DOHH2 (cell line): Measurements from ENCODE around the gene NPM3.

Experiments
- EZH2phosphoT487 ChIP-seq: fragments of 200-600 bp; sonication (generic); IDR thresholded peaks from 2 replicates; pipeline ENCODE4 v1.6.1; 2017; ENCODE audit warnings: borderline replicate concordance, mild to moderate bottlenecking, antibody characterized with exemption, low read length, moderate library complexity, mixed read lengths
- TF ChIP-seq, protein P1 (sequence below): fragments of 200-600 bp; sonication (generic); IDR thresholded peaks from one replicate; pipeline ENCODE4 v1.5.1; 2014; ENCODE audit warnings: antibody characterized with exemption, mild to moderate bottlenecking, low read depth, low read length; ENCODE audit not compliant: poor library complexity, severe bottlenecking

DNA sequence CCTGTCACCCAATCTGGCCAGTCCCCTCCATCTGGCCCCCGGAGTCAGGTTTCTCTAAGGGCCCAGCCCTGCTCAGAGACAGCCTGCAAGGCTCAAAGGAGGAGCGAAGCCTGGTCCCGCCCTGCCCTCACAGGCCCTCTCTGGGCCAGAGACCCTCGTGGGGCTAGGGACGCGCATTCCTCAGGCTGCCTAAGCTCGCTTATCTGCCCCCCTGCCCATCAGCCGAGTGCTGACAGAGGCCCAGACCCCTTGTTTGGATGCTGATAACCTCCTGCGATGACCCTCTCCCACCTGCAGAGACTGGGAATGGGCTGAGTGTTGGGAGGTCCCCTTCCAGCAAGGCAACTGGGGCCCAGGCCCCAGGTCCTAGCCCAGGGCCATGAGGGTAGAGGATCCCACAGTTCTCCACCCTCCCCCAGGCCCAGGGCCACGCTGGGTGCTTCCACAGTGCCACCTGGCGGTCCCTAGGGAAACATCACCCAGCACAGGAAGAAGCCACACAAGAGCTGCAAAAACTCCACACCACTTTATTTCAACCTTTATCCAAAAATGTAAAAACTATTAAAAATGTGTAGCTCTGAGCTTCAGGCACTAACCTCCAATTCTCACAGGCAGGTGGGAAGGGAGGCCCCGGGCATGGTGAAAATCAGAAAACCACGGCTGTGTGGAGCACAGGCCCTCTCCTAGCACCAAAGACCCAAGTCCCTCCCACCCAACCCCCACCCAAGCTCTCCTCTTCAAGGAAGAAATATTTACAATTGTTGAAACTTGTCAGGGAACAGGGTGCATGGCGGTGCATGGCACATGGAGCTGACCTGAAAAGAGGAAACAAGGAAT lies 2.2 kb downstream of the NPM3 start:
- TF ChIP-seq, protein P1, sequence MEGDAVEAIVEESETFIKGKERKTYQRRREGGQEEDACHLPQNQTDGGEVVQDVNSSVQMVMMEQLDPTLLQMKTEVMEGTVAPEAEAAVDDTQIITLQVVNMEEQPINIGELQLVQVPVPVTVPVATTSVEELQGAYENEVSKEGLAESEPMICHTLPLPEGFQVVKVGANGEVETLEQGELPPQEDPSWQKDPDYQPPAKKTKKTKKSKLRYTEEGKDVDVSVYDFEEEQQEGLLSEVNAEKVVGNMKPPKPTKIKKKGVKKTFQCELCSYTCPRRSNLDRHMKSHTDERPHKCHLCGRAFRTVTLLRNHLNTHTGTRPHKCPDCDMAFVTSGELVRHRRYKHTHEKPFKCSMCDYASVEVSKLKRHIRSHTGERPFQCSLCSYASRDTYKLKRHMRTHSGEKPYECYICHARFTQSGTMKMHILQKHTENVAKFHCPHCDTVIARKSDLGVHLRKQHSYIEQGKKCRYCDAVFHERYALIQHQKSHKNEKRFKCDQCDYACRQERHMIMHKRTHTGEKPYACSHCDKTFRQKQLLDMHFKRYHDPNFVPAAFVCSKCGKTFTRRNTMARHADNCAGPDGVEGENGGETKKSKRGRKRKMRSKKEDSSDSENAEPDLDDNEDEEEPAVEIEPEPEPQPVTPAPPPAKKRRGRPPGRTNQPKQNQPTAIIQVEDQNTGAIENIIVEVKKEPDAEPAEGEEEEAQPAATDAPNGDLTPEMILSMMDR = peak; percentile 94
- TF ChIP-seq EZH2phosphoT487 = no peak
